HepG2 (cell line): ENCODE measurements around the gene PAMR1. TPM values are rescaled to one million over a fixed set of nuclear protein-coding genes. Genes with fewer than 3 reads are reported as not detected.

Source experiments
- ATAC-seq: fragments of 200-7000 bp; cut with Tn5 transposase; 3 replicates; pipeline ENCODE4 v1.9.1; 2020; ENCODE audit warnings: mild to moderate bottlenecking, moderate library complexity
- BruUV-seq: library from RNA; stranded (reverse); fragments of 400-500 nt; replicated peaks from 2 replicates; lab custom pipeline; 2021; lab: Mats Ljungman, UMichigan
- CTCF ChIA-PET: fragments of 300-600 bp; formaldehyde crosslinking; extraction: SDS; loops from one replicate; lab custom pipeline; 2021; ENCODE audit warnings: low total read pairs, inconsistent platforms, low intra/inter-chr PET ratio; lab: Yijun Ruan, JAX
- POLR2A ChIA-PET: fragments of 350-600 bp; sonication (Branson Sonifier 250); formaldehyde crosslinking; loops from one replicate; lab custom pipeline; 2020; ENCODE audit warnings: antibody characterized with exemption, inconsistent platforms; lab: Yijun Ruan, JAX
- DNase-seq: peaks from one replicate; pipeline ENCODE4 v3.0.0-alpha.2; 2015; ENCODE audit warnings: low spot score
- FAIRE-seq: peaks from 3 replicates; lab custom pipeline; 2011; peaks lifted over from hg19 to GRCh38; lab: Jason Lieb, UNC
- H2AFZ ChIP-seq: one replicate; pipeline ENCODE4 v1.6.1; 2011; ENCODE audit warnings: low read length, inconsistent platforms
- H3K27ac ChIP-seq: fragments of 300-600 bp; 3 replicates; pipeline ENCODE4 v1.8.0; 2011; ENCODE audit warnings: mixed run types, mild to moderate bottlenecking, mixed read lengths, low read length, inconsistent platforms; ENCODE audit not compliant: insufficient read depth; ENCODE audit errors: extremely low read length
- H3K27me3 ChIP-seq, 2 experiments: fragments of 200-600 bp in 1 of 2; 2 replicates in 1 of 2; 3 replicates in 1 of 2; pipeline versions ENCODE4 v1.6.0 to v1.8.0; 2011; ENCODE audit warnings: low read length in 2 of 2, mild to moderate bottlenecking in 2 of 2, moderate library complexity in 2 of 2, inconsistent platforms in 1 of 2; ENCODE audit not compliant: insufficient read depth in 2 of 2, control insufficient read depth in 1 of 2
- H3K36me3 ChIP-seq, 2 experiments: fragments of 200-600 bp in 1 of 2; replicated peaks in 1 of 2; 2 replicates in 1 of 2; 3 replicates in 1 of 2; pipeline versions ENCODE4 v1.5.1 to v1.8.0; 2011; ENCODE audit warnings: low read length in 2 of 2, inconsistent platforms in 1 of 2; ENCODE audit not compliant: insufficient read depth in 2 of 2, control insufficient read depth in 1 of 2
- H3K4me1 ChIP-seq: 2 replicates; pipeline ENCODE4 v1.5.1; 2012; ENCODE audit warnings: low read length, inconsistent platforms; ENCODE audit not compliant: insufficient read depth
- H3K4me2 ChIP-seq: 2 replicates; pipeline ENCODE4 v1.6.0; 2011; ENCODE audit warnings: low read depth, low read length, inconsistent platforms
- H3K4me3 ChIP-seq, 3 experiments: fragments of 200-600 bp in 1 of 3; sonication (generic), shearing (Covaris generic) in 1 of 3; replicated peaks in 1 of 3; 2 replicates each; pipeline ENCODE4 v1.5.1; 2011 to 2016; ENCODE audit warnings: low read length in 3 of 3, inconsistent platforms in 2 of 3, low read depth in 2 of 3, mild to moderate bottlenecking in 2 of 3, control low read depth in 1 of 3, mixed read lengths in 1 of 3; ENCODE audit not compliant: insufficient read depth in 1 of 3
- H3K79me2 ChIP-seq: one replicate; pipeline ENCODE4 v1.6.1; 2011; ENCODE audit warnings: low read length, inconsistent platforms; ENCODE audit not compliant: insufficient read depth
- H3K9ac ChIP-seq: 2 replicates; pipeline ENCODE4 v1.6.0; 2011; ENCODE audit warnings: mild to moderate bottlenecking, low read depth, low read length, inconsistent platforms; ENCODE audit not compliant: insufficient read depth
- H3K9me3 ChIP-seq: 2 replicates; pipeline ENCODE4 v1.5.1; 2012; ENCODE audit warnings: mild to moderate bottlenecking, low read length
- H4K20me1 ChIP-seq: 2 replicates; pipeline ENCODE4 v1.6.0; 2011; ENCODE audit warnings: inconsistent platforms, mild to moderate bottlenecking, low read length, moderate library complexity; ENCODE audit not compliant: insufficient read depth
- AGO1 ChIP-seq: fragments of 200-400 bp; formaldehyde crosslinking; IDR thresholded peaks from 2 replicates; pipeline ENCODE4 v1.6.1; 2017; ENCODE audit warnings: mild to moderate bottlenecking, low read depth, low read length, moderate library complexity; ENCODE audit not compliant: poor library complexity, severe bottlenecking
- ATF7 ChIP-seq, 2 experiments: fragments of 450-650 bp in 1 of 2; sonication (generic) in 1 of 2; formaldehyde crosslinking in 1 of 2; IDR thresholded peaks; 2 replicates each; pipeline versions ENCODE4 v1.4.0 to v1.6.1; 2016 to 2020; ENCODE audit warnings: antibody characterized with exemption in 1 of 2, mild to moderate bottlenecking in 1 of 2, missing genetic modification reagents in 1 of 2
- EED ChIP-seq: sonication (generic); formaldehyde crosslinking; IDR thresholded peaks from 2 replicates; pipeline ENCODE4 v1.5.0; 2020; ENCODE audit warnings: mild to moderate bottlenecking, missing genetic modification reagents
- IRF1 ChIP-seq: sonication (generic); formaldehyde crosslinking; IDR thresholded peaks from 2 replicates; pipeline ENCODE4 v1.4.0; 2020; ENCODE audit warnings: low read depth, mild to moderate bottlenecking, missing genetic modification reagents
- MZF1 ChIP-seq: sonication (generic); formaldehyde crosslinking; IDR thresholded peaks from 2 replicates; pipeline ENCODE4 v1.8.1; 2023; ENCODE audit warnings: mild to moderate bottlenecking, missing genetic modification reagents, borderline replicate concordance
- ZBTB8A ChIP-seq: sonication (generic); formaldehyde crosslinking; IDR thresholded peaks from 2 replicates; pipeline ENCODE4 v1.4.0; 2020; ENCODE audit warnings: mild to moderate bottlenecking, low read depth, missing genetic modification reagents, borderline replicate concordance
- WGBS: methylation state at CpG from one replicate; pipeline ENCODE4 v1.1.6; 2017; ENCODE audit warnings: low lambda C conversion rate; 5-methylcytosine and 5-hydroxymethylcytosine counted together
- in situ Hi-C: cut with HindIII; loops from 2 replicates; pipeline ENCODE4 v1.10.0; 2017; ENCODE audit warnings: low pct_unique_long_range_greater_than_20kb; ENCODE audit not compliant: extremely low pct_ligation_motif_present
- intact Hi-C: fragments of 100-400 bp; cut with micrococcal nuclease; formaldehyde crosslinking; loops from one replicate; pipeline ENCODE4 v1.10.0; 2022; ENCODE audit not compliant: unreplicated experiment
- polyA plus RNA-seq, 8 experiments: library from polyadenylated mRNA; depleted of rRNA in 3 of 8; stranded (reverse) in 7 of 8; unstranded in 1 of 8; fragments of >200 nt; fragmentation: Illumina TruSeq in 4 of 8; extraction: Trizol in 4 of 8; gene quantifications; 2 replicates each; pipeline versions ENCODE4 v1.2.1 to v1.2.3, GENCODE V29; 2011 to 2016; ENCODE audit warnings: low read depth in 4 of 8, missing spikeins in 1 of 8, mixed read lengths in 1 of 8; ENCODE audit not compliant: insufficient read depth in 1 of 8
- total RNA-seq, 5 experiments: library from RNA; depleted of rRNA; stranded (reverse); fragments of >200 nt; fragmentation: Illumina TruSeq; extraction: Trizol; gene quantifications; 2 replicates each; pipeline ENCODE4 v1.2.3, GENCODE V29; 2016; ENCODE audit warnings: low read depth in 1 of 5

PAMR1 gene
- total and polyA plus RNA-seq, 2 of the 13 experiments (the other 11 are each of a cell fraction or from before 2014, with no cell fraction given), result not detected

DNA sequence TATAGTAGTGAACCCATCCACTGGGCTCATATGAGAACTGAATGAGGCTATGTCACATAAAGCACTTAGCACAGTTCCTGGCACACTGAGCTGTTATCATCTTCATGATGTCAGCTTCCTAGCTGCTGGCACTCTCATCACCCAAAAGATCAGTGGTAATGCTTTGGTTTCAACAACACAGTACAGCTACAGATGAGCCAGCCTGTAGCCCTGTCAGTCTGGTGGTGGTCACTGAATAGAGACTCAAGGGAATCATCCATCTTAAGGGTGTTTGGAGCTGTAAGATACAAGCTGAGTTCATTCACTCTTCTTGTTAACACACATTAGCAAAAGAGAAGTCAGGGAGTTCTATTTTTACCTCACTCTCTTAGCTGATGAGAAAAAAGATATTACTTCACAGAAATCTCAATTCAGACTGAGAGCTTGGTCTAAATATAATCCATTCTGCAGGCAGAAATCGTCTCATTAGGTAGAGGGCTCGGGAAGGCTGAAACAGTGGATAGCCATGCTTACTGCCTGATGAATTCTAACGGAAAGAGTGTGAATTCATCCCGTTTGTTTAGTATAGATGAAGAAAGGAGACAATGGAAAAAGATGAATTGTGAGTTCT is 99.7 kb downstream of the PAMR1 start:
- no peak for DNase-seq
- TF ChIP-seq MZF1 (CRISPR knock-in tag) (no peak), IRF1 (CRISPR knock-in tag) (no peak), AGO1 (no peak), EED (CRISPR knock-in tag) (no peak), ZBTB8A (no peak), ATF7 (IDR thresholded peaks at IDR 0.05) (no peak), ATF7 (CRISPR knock-in tag; IDR thresholded peaks at IDR 0.05) (no peak)
- H3K4me2 ChIP-seq, result no peak overlapping the region
- no peaks in the 10 kb centered on the region for H3K79me2 ChIP-seq
- no TSS peak for BruUV-seq
- no peak overlapping the region for H2AFZ ChIP-seq
- H3K27ac ChIP-seq, result no peak overlapping the region
- FAIRE-seq, result no peak
- WGBS, result 2% methylated on average over 4 of the region's 4 CpGs
- ChIA-PET POLR2A (no interaction called here), CTCF (no interaction called here)
- no peak for ATAC-seq
- in situ Hi-C loops, result no loop called here
- intact Hi-C loops, result no loop called here
- H3K9me3 ChIP-seq, result no peaks in the 10 kb centered on the region
- H3K27me3 ChIP-seq, result peaks cover 0 to 26% of the 10 kb centered on the region in 2 experiments; a peak in 2 of 5 replicates
- no peaks in the 10 kb centered on the region for H3K36me3 ChIP-seq
- H3K4me1 ChIP-seq, result no peaks in the 10 kb centered on the region
- no peak overlapping the region for H3K9ac ChIP-seq
- H3K4me3 ChIP-seq, result no peak overlapping the region
- no peaks in the 10 kb centered on the region for H4K20me1 ChIP-seq
